Osteocyte (in vitro differentiated cells): ENCODE results near the gene ZNF485. TPM values are rescaled to one million over a fixed set of nuclear protein-coding genes. Genes with fewer than 3 reads are reported as not detected.

Experiments used
- DNase-seq: peaks from one replicate; pipeline ENCODE4 v3.0.0; 2021; ENCODE audit warnings: mixed read lengths; ENCODE audit not compliant: unreplicated experiment; ENCODE audit errors: extremely low spot score
- H3K27ac Mint-ChIP-seq: one replicate; pipeline ENCODE4 v1.8.0; 2021; ENCODE audit warnings: mild to moderate bottlenecking, mixed read lengths; ENCODE audit not compliant: unreplicated experiment
- H3K27me3 Mint-ChIP-seq: one replicate; pipeline ENCODE4 v1.8.0; 2021; ENCODE audit warnings: mixed read lengths; ENCODE audit not compliant: unreplicated experiment
- H3K36me3 Mint-ChIP-seq: one replicate; pipeline ENCODE4 v1.8.0; 2021; ENCODE audit warnings: mixed read lengths; ENCODE audit not compliant: unreplicated experiment
- H3K4me1 Mint-ChIP-seq: one replicate; pipeline ENCODE4 v1.8.0; 2021; ENCODE audit warnings: mixed read lengths; ENCODE audit not compliant: unreplicated experiment
- H3K4me3 Mint-ChIP-seq: one replicate; pipeline ENCODE4 v1.8.0; 2021; ENCODE audit warnings: mild to moderate bottlenecking, moderate library complexity, mixed read lengths; ENCODE audit not compliant: unreplicated experiment
- H3K9me3 Mint-ChIP-seq: one replicate; pipeline ENCODE4 v1.8.0; 2021; ENCODE audit warnings: mixed read lengths; ENCODE audit not compliant: unreplicated experiment
- CTCF ChIP-seq: fragments of 200-600 bp; sonication (generic); IDR thresholded peaks from 2 replicates; pipeline ENCODE4 v1.5.0; 2021; ENCODE audit warnings: antibody characterized with exemption, mild to moderate bottlenecking, moderate library complexity
- long read RNA-seq: library from polyadenylated mRNA; unstranded; transcript quantifications from one replicate; pipeline ENCODE4 v2.0.0, GENCODE V29; 2021
- total RNA-seq: library from RNA; stranded (reverse); gene quantifications from 2 replicates; pipeline ENCODE4 v1.2.1, GENCODE V29; 2021

ZNF485 gene
- 1.7 and 2.4 TPM in 2 replicates for total RNA-seq
- long read RNA-seq, transcript ZNF485-201 (5 exons, 2,054 nt): major isoform, 7 of 11 reads
- long read RNA-seq, partial matches to known transcripts: 0 of 11 reads
- long read RNA-seq, other reads (novel, unspliced or antisense): 3 of 11 reads

- H3K4me1 Mint-ChIP-seq: peaks cover 7% of the 10 kb centered on the region
- peaks cover 2% of the 10 kb centered on the region for H3K36me3 Mint-ChIP-seq
- H3K27ac Mint-ChIP-seq: no peak within 1 kb of the TSS
- peak; percentile 88 for DNase-seq
- H3K9me3 Mint-ChIP-seq: no peaks in the 10 kb centered on the region
- no peak for TF ChIP-seq CTCF
- H3K4me3 Mint-ChIP-seq: peak within 1 kb of the TSS; percentile 75
- H3K27me3 Mint-ChIP-seq: peaks cover 5% of the 10 kb centered on the region
Observed at GRCh38 chr10:43606323-43607198, at the start of gene ZNF485. Gene ZNF485 (plus strand): TSS chr10:43606438. CDS start chr10:43607051, 613 bp downstream.

DNA sequence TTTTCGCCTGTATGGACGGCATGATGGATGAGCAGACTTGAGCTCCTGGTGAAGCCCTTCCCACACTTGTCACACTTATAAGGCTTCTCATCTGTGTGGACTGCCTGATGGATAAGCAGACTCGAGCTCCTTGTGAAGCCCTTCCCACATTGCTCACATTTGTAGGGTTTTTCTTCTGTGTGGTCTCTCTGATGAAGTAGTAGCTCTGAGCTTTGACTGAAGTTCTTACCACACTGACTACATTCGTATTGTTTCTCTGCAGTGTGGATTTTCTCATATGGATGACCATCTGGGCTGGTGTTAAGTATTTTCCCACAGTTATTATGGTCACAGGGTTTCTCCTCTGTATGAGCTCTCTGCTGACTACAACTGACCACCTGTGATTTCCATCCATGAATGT is 49.0 kb upstream of the ZNF485 start:
- H3K27me3 Mint-ChIP-seq: no peaks in the 10 kb centered on the region
- H3K4me1 Mint-ChIP-seq: no peaks in the 10 kb centered on the region
- no peak overlapping the region for H3K27ac Mint-ChIP-seq
- no peak overlapping the region for H3K4me3 Mint-ChIP-seq
- no peak for TF ChIP-seq CTCF
- H3K9me3 Mint-ChIP-seq: peaks cover 49% of the 10 kb centered on the region
- peak; percentile 8 for DNase-seq
- peaks cover 40% of the 10 kb centered on the region for H3K36me3 Mint-ChIP-seq

DNA sequence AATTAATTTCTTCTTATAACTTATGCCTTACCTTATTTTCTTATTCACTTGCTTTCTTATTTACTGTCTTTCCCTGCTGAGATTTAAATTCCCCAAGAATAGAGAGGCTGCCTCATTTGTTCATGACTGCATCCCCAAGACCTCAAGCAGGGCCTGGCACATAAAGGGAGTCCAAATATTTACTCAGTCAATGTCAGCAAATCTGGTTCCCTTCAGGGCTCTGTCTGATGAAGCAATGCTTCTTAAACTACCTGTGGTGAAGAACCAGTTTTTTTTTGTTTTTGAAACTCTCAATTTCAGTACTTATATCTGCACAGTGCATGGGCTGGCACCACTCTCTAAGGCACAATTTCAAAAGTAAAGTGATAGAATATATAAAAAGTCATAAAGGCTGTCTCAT is 36.6 kb upstream of the ZNF485 start:
- H3K27ac Mint-ChIP-seq: no peak overlapping the region
- no peak overlapping the region for H3K4me3 Mint-ChIP-seq
- TF ChIP-seq CTCF: no peak
- peaks cover 12% of the 10 kb centered on the region for H3K4me1 Mint-ChIP-seq
- H3K9me3 Mint-ChIP-seq: no peaks in the 10 kb centered on the region
- H3K27me3 Mint-ChIP-seq: no peaks in the 10 kb centered on the region
- H3K36me3 Mint-ChIP-seq: peaks cover 11% of the 10 kb centered on the region
- no peak for DNase-seq

DNA sequence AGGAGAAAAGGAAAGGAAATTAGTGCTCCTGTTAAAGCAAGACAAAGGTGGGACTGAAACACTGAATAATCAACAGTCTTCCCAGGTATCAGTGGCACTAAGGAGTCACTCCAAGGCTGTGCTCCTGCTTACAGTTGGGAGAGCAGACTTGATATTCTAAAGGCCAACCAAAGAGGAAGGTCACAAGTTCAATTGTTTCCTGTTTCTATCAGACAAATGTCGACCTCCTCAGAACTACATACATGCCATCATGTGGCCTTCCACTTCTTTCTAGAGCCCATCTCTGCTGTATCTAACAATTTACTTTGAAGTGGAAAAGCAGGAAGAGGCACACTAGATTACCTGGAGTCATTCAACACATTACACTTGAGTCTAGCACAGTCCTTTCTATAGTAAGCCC is 35.3 kb upstream of the ZNF485 start:
- H3K27ac Mint-ChIP-seq: no peak overlapping the region
- H3K36me3 Mint-ChIP-seq: peaks cover 11% of the 10 kb centered on the region
- H3K4me1 Mint-ChIP-seq: peaks cover 16% of the 10 kb centered on the region
- TF ChIP-seq CTCF: no peak
- H3K27me3 Mint-ChIP-seq: no peaks in the 10 kb centered on the region
- no peak for DNase-seq
- H3K4me3 Mint-ChIP-seq: no peak overlapping the region
- no peaks in the 10 kb centered on the region for H3K9me3 Mint-ChIP-seq

DNA sequence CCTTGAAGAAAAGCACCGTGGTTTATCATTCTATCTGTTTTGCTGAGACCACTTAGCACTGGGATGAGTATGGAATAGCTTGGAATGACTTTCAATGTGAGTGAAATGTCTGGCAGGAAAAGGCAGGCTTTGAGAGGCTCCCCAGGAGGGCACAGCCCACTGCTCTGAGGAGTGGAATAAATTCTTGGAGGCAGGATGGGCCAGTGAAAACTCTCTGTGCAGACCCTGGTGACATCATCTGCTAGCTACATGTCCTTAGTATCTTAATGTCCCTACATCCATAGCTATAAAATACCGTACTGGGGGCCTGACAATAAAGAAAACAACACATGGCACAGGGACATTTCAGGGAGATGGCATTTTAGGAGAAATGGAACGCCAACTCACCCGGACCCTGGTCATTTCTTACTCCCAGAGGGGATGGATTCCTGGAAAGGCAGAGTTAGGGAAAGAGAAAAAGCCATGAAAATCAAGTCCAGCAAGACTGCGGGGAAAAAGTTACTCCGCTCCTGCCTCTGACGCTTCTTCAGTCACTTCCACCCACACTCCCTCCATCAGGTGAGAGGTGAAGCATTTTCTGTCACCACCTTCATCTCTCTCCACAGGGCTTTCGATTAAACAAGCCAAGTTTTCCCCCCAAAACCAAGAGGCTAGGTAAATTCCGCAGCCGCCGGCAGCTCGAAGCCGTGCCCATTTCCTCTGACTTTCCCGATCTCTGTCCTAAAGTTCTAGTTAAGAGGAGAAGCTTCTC is 32.8 kb upstream of the ZNF485 start:
- H3K27ac Mint-ChIP-seq: peak overlapping the region; percentile 74
- no peak for DNase-seq

More for the DNA sequence above, 32.8 kb upstream of the ZNF485 start:
- Mint-ChIP-seq H3K4me3 (peak overlapping the region; percentile 79), H3K4me1 (peaks cover 16% of the 10 kb centered on the region), H3K36me3 (peaks cover 5% of the 10 kb centered on the region), H3K9me3 (no peaks in the 10 kb centered on the region), H3K27me3 (peaks cover 9% of the 10 kb centered on the region)
- no peak for TF ChIP-seq CTCF
